OCI-LY1 (cell line): Measurements from ENCODE around the gene ZNF536.

Experiments
- EZH2 ChIP-seq: fragments of 200-600 bp; sonication (generic), shearing (Covaris generic); IDR thresholded peaks from 2 replicates; pipeline ENCODE4 v1.8.0; 2017; ENCODE audit warnings: borderline replicate concordance, mixed run types, mild to moderate bottlenecking, antibody characterized with exemption, low read length, moderate library complexity, mixed read lengths
- TF ChIP-seq, protein P1 (sequence below): fragments of 200-600 bp; sonication (generic), shearing (Covaris generic); IDR thresholded peaks from 2 replicates; pipeline ENCODE4 v1.5.1; 2017; ENCODE audit warnings: mild to moderate bottlenecking, antibody characterized with exemption, low read length, moderate library complexity, mixed read lengths

- TF ChIP-seq, protein P1, sequence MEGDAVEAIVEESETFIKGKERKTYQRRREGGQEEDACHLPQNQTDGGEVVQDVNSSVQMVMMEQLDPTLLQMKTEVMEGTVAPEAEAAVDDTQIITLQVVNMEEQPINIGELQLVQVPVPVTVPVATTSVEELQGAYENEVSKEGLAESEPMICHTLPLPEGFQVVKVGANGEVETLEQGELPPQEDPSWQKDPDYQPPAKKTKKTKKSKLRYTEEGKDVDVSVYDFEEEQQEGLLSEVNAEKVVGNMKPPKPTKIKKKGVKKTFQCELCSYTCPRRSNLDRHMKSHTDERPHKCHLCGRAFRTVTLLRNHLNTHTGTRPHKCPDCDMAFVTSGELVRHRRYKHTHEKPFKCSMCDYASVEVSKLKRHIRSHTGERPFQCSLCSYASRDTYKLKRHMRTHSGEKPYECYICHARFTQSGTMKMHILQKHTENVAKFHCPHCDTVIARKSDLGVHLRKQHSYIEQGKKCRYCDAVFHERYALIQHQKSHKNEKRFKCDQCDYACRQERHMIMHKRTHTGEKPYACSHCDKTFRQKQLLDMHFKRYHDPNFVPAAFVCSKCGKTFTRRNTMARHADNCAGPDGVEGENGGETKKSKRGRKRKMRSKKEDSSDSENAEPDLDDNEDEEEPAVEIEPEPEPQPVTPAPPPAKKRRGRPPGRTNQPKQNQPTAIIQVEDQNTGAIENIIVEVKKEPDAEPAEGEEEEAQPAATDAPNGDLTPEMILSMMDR, result no peak
- no peak for TF ChIP-seq EZH2
Measured at GRCh38 chr19:30549151-30549550, 177.0 kb downstream of the ZNF536 start.
